HepG2 (cell line): ENCODE results near the gene ZMYND12. TPM values are rescaled to one million over a fixed set of nuclear protein-coding genes. Genes with fewer than 3 reads are reported as not detected.

Experiments used
- ARID3A ChIP-seq: IDR thresholded peaks from 2 replicates; pipeline ENCODE4 v1.6.1; 2012; ENCODE audit warnings: low read depth, low read length, improper control_type of control experiment
- ARID5B ChIP-seq: IDR thresholded peaks from 2 replicates; pipeline ENCODE4 v1.4.0; 2020; ENCODE audit warnings: mild to moderate bottlenecking, missing genetic modification reagents
- FOSL2 ChIP-seq: sonication (generic); formaldehyde crosslinking; IDR thresholded peaks from 2 replicates; pipeline ENCODE4 v1.4.0; 2020; ENCODE audit warnings: missing genetic modification reagents
- PAWR ChIP-seq: sonication (generic); formaldehyde crosslinking; IDR thresholded peaks from 2 replicates; pipeline ENCODE4 v1.4.0; 2020; ENCODE audit warnings: missing genetic modification reagents, mild to moderate bottlenecking, borderline replicate concordance
- TBX2 ChIP-seq: sonication (generic); formaldehyde crosslinking; IDR thresholded peaks from 2 replicates; pipeline ENCODE4 v1.5.0; 2020; ENCODE audit warnings: missing genetic modification reagents, mild to moderate bottlenecking, borderline replicate concordance
- U2AF1 ChIP-seq: fragments of 200-400 bp; formaldehyde crosslinking; optimal IDR thresholded peaks from 2 replicates; pipeline ENCODE3; 2017; ENCODE audit warnings: mild to moderate bottlenecking, low read depth, low read length
- ZNF20 ChIP-seq: sonication (generic); formaldehyde crosslinking; IDR thresholded peaks from 2 replicates; pipeline ENCODE4 v1.4.0; 2020; ENCODE audit warnings: mild to moderate bottlenecking, moderate library complexity, missing genetic modification reagents
- ZNF530 ChIP-seq: sonication (generic); formaldehyde crosslinking; IDR thresholded peaks from 2 replicates; pipeline ENCODE4 v1.5.0; 2020; ENCODE audit warnings: low read depth, mild to moderate bottlenecking, missing genetic modification reagents
- polyA plus RNA-seq, 8 experiments: library from polyadenylated mRNA; depleted of rRNA in 3 of 8; stranded (reverse) in 7 of 8; unstranded in 1 of 8; fragments of >200 nt; fragmentation: Illumina TruSeq in 4 of 8; extraction: Trizol in 4 of 8; gene quantifications; 2 replicates each; pipeline versions ENCODE4 v1.2.1 to v1.2.3, GENCODE V29; 2011 to 2016; ENCODE audit warnings: low read depth in 4 of 8, missing spikeins in 1 of 8, mixed read lengths in 1 of 8; ENCODE audit not compliant: insufficient read depth in 1 of 8
- total RNA-seq, 5 experiments: library from RNA; depleted of rRNA; stranded (reverse); fragments of >200 nt; fragmentation: Illumina TruSeq; extraction: Trizol; gene quantifications; 2 replicates each; pipeline ENCODE4 v1.2.3, GENCODE V29; 2016; ENCODE audit warnings: low read depth in 1 of 5
- TF ChIP-seq, protein P1 (sequence below): sonication (generic); formaldehyde crosslinking; IDR thresholded peaks from 2 replicates; pipeline ENCODE4 v1.5.1; 2020; ENCODE audit warnings: missing genetic modification reagents, mild to moderate bottlenecking, borderline replicate concordance
- TF ChIP-seq, protein P2 (sequence below), 2 experiments: sonication (generic) in 1 of 2; formaldehyde crosslinking in 1 of 2; IDR thresholded peaks; 2 replicates each; pipeline versions ENCODE4 v1.6.1 to v1.9.0; 2014 to 2022; ENCODE audit warnings: antibody characterized with exemption in 1 of 2, borderline replicate concordance in 1 of 2, inconsistent platforms in 1 of 2, low read depth in 1 of 2, missing genetic modification reagents in 1 of 2
- TF ChIP-seq, protein P3 (sequence below): sonication (generic); formaldehyde crosslinking; IDR thresholded peaks from 2 replicates; pipeline ENCODE4 v1.5.0; 2020; ENCODE audit warnings: mild to moderate bottlenecking, missing genetic modification reagents, moderate library complexity

ZMYND12 gene
- total and polyA plus RNA-seq, 2 of the 13 experiments (the other 11 are each of a cell fraction or from before 2014, with no cell fraction given) = 0.13 to 0.71 TPM

DNA sequence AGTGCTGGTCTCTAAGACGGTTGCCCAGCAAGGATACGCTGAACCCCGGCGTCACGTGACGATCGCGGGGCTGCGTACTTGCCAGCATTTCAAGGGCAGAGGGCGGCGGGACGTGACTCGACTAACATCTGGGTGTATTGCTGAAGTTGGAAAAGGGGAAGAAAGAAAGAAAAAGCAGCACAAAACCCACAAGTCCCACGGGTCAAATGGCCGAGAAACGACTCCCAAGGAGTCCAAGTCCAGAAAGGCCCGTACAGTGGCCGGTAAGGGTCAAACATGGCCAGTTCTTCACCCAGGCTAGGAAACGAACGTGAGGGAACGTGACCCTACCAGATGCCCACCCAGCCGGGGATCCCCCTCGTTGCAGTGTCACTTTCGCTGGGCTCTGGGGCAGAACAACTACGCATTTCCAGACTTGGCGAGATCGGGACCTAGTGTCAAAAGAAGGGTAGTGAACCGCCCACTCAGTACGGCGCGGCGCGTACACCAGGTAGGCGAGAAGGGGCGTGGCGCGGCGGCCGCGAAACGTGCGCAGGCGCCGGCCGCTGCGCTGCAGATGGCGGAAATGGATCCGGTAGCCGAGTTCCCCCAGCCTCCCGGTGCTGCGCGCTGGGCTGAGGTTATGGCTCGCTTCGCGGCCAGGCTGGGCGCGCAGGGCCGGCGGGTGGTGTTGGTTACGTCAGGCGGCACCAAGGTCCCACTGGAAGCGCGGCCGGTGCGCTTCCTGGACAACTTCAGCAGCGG, at the start of gene ZMYND12, which contains the start of gene PPCS (continued):
- TF ChIP-seq ARID5B (CRISPR knock-in tag) (peak; percentile 40), U2AF1 (no peak), ZNF530 (CRISPR knock-in tag) (no peak), FOSL2 (CRISPR knock-in tag) (peak; percentile 2; the same call in 1 of the 2 replicates), TBX2 (CRISPR knock-in tag) (peak; percentile 87; the same call in 1 of the 2 replicates), ZNF20 (CRISPR knock-in tag) (no peak; the same call in 1 of the 2 replicates), ARID3A (no peak), PAWR (CRISPR knock-in tag) (peak; percentile 85; the same call in 1 of the 2 replicates)
- TF ChIP-seq, protein P1, sequence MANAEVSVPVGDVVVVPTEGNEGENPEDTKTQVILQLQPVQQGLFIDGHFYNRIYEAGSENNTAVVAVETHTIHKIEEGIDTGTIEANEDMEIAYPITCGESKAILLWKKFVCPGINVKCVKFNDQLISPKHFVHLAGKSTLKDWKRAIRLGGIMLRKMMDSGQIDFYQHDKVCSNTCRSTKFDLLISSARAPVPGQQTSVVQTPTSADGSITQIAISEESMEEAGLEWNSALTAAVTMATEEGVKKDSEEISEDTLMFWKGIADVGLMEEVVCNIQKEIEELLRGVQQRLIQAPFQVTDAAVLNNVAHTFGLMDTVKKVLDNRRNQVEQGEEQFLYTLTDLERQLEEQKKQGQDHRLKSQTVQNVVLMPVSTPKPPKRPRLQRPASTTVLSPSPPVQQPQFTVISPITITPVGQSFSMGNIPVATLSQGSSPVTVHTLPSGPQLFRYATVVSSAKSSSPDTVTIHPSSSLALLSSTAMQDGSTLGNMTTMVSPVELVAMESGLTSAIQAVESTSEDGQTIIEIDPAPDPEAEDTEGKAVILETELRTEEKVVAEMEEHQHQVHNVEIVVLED (CRISPR knock-in tag) = peak; percentile 91
- TF ChIP-seq, protein P2, sequence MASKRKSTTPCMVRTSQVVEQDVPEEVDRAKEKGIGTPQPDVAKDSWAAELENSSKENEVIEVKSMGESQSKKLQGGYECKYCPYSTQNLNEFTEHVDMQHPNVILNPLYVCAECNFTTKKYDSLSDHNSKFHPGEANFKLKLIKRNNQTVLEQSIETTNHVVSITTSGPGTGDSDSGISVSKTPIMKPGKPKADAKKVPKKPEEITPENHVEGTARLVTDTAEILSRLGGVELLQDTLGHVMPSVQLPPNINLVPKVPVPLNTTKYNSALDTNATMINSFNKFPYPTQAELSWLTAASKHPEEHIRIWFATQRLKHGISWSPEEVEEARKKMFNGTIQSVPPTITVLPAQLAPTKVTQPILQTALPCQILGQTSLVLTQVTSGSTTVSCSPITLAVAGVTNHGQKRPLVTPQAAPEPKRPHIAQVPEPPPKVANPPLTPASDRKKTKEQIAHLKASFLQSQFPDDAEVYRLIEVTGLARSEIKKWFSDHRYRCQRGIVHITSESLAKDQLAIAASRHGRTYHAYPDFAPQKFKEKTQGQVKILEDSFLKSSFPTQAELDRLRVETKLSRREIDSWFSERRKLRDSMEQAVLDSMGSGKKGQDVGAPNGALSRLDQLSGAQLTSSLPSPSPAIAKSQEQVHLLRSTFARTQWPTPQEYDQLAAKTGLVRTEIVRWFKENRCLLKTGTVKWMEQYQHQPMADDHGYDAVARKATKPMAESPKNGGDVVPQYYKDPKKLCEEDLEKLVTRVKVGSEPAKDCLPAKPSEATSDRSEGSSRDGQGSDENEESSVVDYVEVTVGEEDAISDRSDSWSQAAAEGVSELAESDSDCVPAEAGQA (IDR thresholded peaks at IDR 0.05; ENCODE audit: low read depth) = peak; percentile 53; the same call in 1 of the 2 replicates
- TF ChIP-seq, protein P2 (CRISPR knock-in tag; IDR thresholded peaks at IDR 0.05; ENCODE audit: borderline replicate concordance) = no peak
- TF ChIP-seq, protein P3, sequence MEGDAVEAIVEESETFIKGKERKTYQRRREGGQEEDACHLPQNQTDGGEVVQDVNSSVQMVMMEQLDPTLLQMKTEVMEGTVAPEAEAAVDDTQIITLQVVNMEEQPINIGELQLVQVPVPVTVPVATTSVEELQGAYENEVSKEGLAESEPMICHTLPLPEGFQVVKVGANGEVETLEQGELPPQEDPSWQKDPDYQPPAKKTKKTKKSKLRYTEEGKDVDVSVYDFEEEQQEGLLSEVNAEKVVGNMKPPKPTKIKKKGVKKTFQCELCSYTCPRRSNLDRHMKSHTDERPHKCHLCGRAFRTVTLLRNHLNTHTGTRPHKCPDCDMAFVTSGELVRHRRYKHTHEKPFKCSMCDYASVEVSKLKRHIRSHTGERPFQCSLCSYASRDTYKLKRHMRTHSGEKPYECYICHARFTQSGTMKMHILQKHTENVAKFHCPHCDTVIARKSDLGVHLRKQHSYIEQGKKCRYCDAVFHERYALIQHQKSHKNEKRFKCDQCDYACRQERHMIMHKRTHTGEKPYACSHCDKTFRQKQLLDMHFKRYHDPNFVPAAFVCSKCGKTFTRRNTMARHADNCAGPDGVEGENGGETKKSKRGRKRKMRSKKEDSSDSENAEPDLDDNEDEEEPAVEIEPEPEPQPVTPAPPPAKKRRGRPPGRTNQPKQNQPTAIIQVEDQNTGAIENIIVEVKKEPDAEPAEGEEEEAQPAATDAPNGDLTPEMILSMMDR = no peak
